RKO (cell line): Measurements from ENCODE around the gene DPEP2NB.
"Not testable (repeated sequence)": the region's sequence is repeated elsewhere in the genome, so short reads cannot be mapped to it uniquely, and the experiment has no call there.

ENCODE experiments used
- DNase-seq: peaks from one replicate; pipeline ENCODE4 v3.0.0-alpha.2; 2016; ENCODE audit warnings: low spot score

Gene DPEP2NB

GRCh38 chr16:68013440-68013839, 2.3 kb downstream of the DPEP2NB start:
- no peak for DNase-seq

- DNase-seq: not testable (repeated sequence)
These were observed 5.8 kb downstream of the DPEP2NB start for GRCh38 chr16:68009872-68010271.

- no peak for DNase-seq
These were observed 6.5 kb downstream of the DPEP2NB start for GRCh38 chr16:68009157-68009735.

GRCh38 chr16:68005786-68006286, 9.9 kb downstream of the DPEP2NB start:
- DNase-seq: no peak

GRCh38 chr16:68005211-68005610, 10.5 kb downstream of the DPEP2NB start:
- no peak for DNase-seq

- DNase-seq: no peak
These were observed 12.7 kb downstream of the DPEP2NB start for GRCh38 chr16:68003031-68003430.

- no peak for DNase-seq
These were observed 15.3 kb downstream of the DPEP2NB start for GRCh38 chr16:68000450-68000849.

- DNase-seq: no peak
These were observed 15.7 kb downstream of the DPEP2NB start for GRCh38 chr16:67999985-68000384.

GRCh38 chr16:67998779-67999688, 16.7 kb downstream of the DPEP2NB start, which contains the start of gene DPEP2:
Gene DPEP2, minus strand, starts transcription at chr16:67999484. Its CDS starts 6,272 bp downstream, at chr16:67993212.
- DNase-seq: not testable (repeated sequence)

- not testable (repeated sequence) for DNase-seq
These were observed 17.4 kb downstream of the DPEP2NB start for GRCh38 chr16:67998231-67998778.

GRCh38 chr16:67996666-67997065, 19.0 kb downstream of the DPEP2NB start:
- DNase-seq: no peak

GRCh38 chr16:67995423-67995822, 20.3 kb downstream of the DPEP2NB start:
- no peak for DNase-seq

- not testable (repeated sequence) for DNase-seq
These were observed 21.7 kb downstream of the DPEP2NB start for GRCh38 chr16:67994040-67994408.

GRCh38 chr16:67993207-67994039, 22.3 kb downstream of the DPEP2NB start:
- peak; percentile 79 for DNase-seq

- no peak for DNase-seq
These were observed 23.0 kb downstream of the DPEP2NB start for GRCh38 chr16:67992661-67993206.

- DNase-seq: no peak
These were observed 25.7 kb downstream of the DPEP2NB start for GRCh38 chr16:67990018-67990386.

- DNase-seq: no peak
These were observed 26.2 kb downstream of the DPEP2NB start for GRCh38 chr16:67989322-67990017.

- no peak for DNase-seq
These were observed 27.0 kb downstream of the DPEP2NB start for GRCh38 chr16:67988675-67989074.

- DNase-seq: no peak
These were observed 28.1 kb downstream of the DPEP2NB start for GRCh38 chr16:67987460-67988160.

- DNase-seq: no peak
These were observed 28.8 kb downstream of the DPEP2NB start for GRCh38 chr16:67986949-67987348.
